DND-41 (cell line): Measurements from ENCODE around the gene STAB2.

ENCODE experiments used
- EZH2 ChIP-seq: IDR thresholded peaks from 3 replicates; pipeline ENCODE4 v1.6.1; 2012; ENCODE audit warnings: borderline replicate concordance, low read depth, mild to moderate bottlenecking, moderate library complexity, low read length, inconsistent platforms; ENCODE audit not compliant: severe bottlenecking
- TF ChIP-seq, protein P1 (sequence below): IDR thresholded peaks from 2 replicates; pipeline ENCODE4 v1.5.1; 2012; ENCODE audit warnings: borderline replicate concordance, low read length, moderate library complexity, mild to moderate bottlenecking; ENCODE audit not compliant: poor library complexity, severe bottlenecking; ENCODE audit errors: extremely low read depth

- TF ChIP-seq, protein P1, sequence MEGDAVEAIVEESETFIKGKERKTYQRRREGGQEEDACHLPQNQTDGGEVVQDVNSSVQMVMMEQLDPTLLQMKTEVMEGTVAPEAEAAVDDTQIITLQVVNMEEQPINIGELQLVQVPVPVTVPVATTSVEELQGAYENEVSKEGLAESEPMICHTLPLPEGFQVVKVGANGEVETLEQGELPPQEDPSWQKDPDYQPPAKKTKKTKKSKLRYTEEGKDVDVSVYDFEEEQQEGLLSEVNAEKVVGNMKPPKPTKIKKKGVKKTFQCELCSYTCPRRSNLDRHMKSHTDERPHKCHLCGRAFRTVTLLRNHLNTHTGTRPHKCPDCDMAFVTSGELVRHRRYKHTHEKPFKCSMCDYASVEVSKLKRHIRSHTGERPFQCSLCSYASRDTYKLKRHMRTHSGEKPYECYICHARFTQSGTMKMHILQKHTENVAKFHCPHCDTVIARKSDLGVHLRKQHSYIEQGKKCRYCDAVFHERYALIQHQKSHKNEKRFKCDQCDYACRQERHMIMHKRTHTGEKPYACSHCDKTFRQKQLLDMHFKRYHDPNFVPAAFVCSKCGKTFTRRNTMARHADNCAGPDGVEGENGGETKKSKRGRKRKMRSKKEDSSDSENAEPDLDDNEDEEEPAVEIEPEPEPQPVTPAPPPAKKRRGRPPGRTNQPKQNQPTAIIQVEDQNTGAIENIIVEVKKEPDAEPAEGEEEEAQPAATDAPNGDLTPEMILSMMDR, result no peak
- no peak for TF ChIP-seq EZH2
Measured at GRCh38 chr12:103656291-103656690, 69.2 kb downstream of the STAB2 start.
